ENCODE measurements around the gene USP10. TPM values are rescaled to one million over a fixed set of nuclear protein-coding genes. Genes with fewer than 3 reads are reported as not detected.

USP10 gene
- total and polyA plus RNA-seq, 4 donors: 28.2 to 46.1 (median 42.0) TPM

GRCh38 chr16:84726669-84727467 is 27.1 kb downstream of the USP10 start:
- Histone ChIP-seq H3K4me1 (ENCODE audit: control insufficient read depth in 4 of 4, insufficient read depth in 4 of 4, low read length in 3 of 4) (peaks cover 7 to 28% (median 26%) of the 10 kb centered on the region in 4 donors), H3K9ac (ENCODE audit: low read depth in 1 of 2, low read length in 2 of 2) (no peak overlapping the region), H3K36me3 (ENCODE audit: control insufficient read depth in 4 of 4, insufficient read depth in 3 of 4, low read depth in 1 of 4, low read length in 3 of 4) (no peaks in the 10 kb centered on the region), H3K27ac (ENCODE audit: low read depth in 1 of 2, low read length in 2 of 2) (peak overlapping the region in 1 of 2 donors; percentile 34), H3K27me3 (ENCODE audit: control insufficient read depth in 4 of 4, insufficient read depth in 4 of 4, low read length in 3 of 4) (no peaks in the 10 kb centered on the region), H3K9me3 (ENCODE audit: control insufficient read depth in 4 of 4, low read length in 3 of 4) (no peaks in the 10 kb centered on the region), H3K4me3 (ENCODE audit: low read depth in 1 of 3, low read length in 3 of 3) (no peak overlapping the region)
- DNase-seq (ENCODE audit: low spot score): no peak
- WGBS: 57% methylated on average over 14 of the region's 14 CpGs
- TF ChIP-seq JUND (IDR thresholded peaks at IDR 0.05) (no peak), EGR1 (IDR thresholded peaks at IDR 0.05; ENCODE audit: low read depth in 2 of 2) (no peak), MAX (IDR thresholded peaks at IDR 0.05) (no peak), NR2F2 (IDR thresholded peaks at IDR 0.05) (no peak), YY1 (IDR thresholded peaks at IDR 0.05) (no peak), FOXA2 (IDR thresholded peaks at IDR 0.05) (no peak), RAD21 (IDR thresholded peaks at IDR 0.05) (no peak), ATF3 (IDR thresholded peaks at IDR 0.05) (no peak), GABPA (IDR thresholded peaks at IDR 0.05 in 1 of 2, conservative IDR thresholded peaks at IDR 0.05 in 1 of 2) (no peak), TAF1 (conservative IDR thresholded peaks at IDR 0.05) (no peak), RXRA (IDR thresholded peaks at IDR 0.05) (no peak), SP1 (IDR thresholded peaks at IDR 0.05) (no peak)
- TF ChIP-seq, protein P1, sequence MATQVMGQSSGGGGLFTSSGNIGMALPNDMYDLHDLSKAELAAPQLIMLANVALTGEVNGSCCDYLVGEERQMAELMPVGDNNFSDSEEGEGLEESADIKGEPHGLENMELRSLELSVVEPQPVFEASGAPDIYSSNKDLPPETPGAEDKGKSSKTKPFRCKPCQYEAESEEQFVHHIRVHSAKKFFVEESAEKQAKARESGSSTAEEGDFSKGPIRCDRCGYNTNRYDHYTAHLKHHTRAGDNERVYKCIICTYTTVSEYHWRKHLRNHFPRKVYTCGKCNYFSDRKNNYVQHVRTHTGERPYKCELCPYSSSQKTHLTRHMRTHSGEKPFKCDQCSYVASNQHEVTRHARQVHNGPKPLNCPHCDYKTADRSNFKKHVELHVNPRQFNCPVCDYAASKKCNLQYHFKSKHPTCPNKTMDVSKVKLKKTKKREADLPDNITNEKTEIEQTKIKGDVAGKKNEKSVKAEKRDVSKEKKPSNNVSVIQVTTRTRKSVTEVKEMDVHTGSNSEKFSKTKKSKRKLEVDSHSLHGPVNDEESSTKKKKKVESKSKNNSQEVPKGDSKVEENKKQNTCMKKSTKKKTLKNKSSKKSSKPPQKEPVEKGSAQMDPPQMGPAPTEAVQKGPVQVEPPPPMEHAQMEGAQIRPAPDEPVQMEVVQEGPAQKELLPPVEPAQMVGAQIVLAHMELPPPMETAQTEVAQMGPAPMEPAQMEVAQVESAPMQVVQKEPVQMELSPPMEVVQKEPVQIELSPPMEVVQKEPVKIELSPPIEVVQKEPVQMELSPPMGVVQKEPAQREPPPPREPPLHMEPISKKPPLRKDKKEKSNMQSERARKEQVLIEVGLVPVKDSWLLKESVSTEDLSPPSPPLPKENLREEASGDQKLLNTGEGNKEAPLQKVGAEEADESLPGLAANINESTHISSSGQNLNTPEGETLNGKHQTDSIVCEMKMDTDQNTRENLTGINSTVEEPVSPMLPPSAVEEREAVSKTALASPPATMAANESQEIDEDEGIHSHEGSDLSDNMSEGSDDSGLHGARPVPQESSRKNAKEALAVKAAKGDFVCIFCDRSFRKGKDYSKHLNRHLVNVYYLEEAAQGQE (IDR thresholded peaks at IDR 0.05): no peak
- TF ChIP-seq, protein P2, sequence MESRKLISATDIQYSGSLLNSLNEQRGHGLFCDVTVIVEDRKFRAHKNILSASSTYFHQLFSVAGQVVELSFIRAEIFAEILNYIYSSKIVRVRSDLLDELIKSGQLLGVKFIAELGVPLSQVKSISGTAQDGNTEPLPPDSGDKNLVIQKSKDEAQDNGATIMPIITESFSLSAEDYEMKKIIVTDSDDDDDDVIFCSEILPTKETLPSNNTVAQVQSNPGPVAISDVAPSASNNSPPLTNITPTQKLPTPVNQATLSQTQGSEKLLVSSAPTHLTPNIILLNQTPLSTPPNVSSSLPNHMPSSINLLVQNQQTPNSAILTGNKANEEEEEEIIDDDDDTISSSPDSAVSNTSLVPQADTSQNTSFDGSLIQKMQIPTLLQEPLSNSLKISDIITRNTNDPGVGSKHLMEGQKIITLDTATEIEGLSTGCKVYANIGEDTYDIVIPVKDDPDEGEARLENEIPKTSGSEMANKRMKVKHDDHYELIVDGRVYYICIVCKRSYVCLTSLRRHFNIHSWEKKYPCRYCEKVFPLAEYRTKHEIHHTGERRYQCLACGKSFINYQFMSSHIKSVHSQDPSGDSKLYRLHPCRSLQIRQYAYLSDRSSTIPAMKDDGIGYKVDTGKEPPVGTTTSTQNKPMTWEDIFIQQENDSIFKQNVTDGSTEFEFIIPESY (IDR thresholded peaks at IDR 0.05): no peak

- H3K27ac ChIP-seq (ENCODE audit: low read depth in 1 of 2, low read length in 2 of 2): no peak overlapping the region
- H3K9ac ChIP-seq (ENCODE audit: low read depth in 1 of 2, low read length in 2 of 2): no peak overlapping the region
- DNase-seq (ENCODE audit: low spot score): no peak
- WGBS: 95% methylated on average over 10 of the region's 10 CpGs
- no peaks in the 10 kb centered on the region for H3K36me3 ChIP-seq (ENCODE audit: control insufficient read depth in 4 of 4, insufficient read depth in 3 of 4, low read depth in 1 of 4, low read length in 3 of 4)
- no peaks in the 10 kb centered on the region for H3K27me3 ChIP-seq (ENCODE audit: control insufficient read depth in 4 of 4, insufficient read depth in 4 of 4, low read length in 3 of 4)
- H3K4me1 ChIP-seq (ENCODE audit: control insufficient read depth in 4 of 4, insufficient read depth in 4 of 4, low read length in 3 of 4): peaks cover 12 to 33% (median 29%) of the 10 kb centered on the region in 4 donors
- H3K9me3 ChIP-seq (ENCODE audit: control insufficient read depth in 4 of 4, low read length in 3 of 4): no peaks in the 10 kb centered on the region
- H3K4me3 ChIP-seq (ENCODE audit: low read depth in 1 of 3, low read length in 3 of 3): no peak overlapping the region
- TF ChIP-seq, protein P3, sequence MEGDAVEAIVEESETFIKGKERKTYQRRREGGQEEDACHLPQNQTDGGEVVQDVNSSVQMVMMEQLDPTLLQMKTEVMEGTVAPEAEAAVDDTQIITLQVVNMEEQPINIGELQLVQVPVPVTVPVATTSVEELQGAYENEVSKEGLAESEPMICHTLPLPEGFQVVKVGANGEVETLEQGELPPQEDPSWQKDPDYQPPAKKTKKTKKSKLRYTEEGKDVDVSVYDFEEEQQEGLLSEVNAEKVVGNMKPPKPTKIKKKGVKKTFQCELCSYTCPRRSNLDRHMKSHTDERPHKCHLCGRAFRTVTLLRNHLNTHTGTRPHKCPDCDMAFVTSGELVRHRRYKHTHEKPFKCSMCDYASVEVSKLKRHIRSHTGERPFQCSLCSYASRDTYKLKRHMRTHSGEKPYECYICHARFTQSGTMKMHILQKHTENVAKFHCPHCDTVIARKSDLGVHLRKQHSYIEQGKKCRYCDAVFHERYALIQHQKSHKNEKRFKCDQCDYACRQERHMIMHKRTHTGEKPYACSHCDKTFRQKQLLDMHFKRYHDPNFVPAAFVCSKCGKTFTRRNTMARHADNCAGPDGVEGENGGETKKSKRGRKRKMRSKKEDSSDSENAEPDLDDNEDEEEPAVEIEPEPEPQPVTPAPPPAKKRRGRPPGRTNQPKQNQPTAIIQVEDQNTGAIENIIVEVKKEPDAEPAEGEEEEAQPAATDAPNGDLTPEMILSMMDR (IDR thresholded peaks at IDR 0.05; ENCODE audit: low read depth, low read length, missing input control): no peak
- TF ChIP-seq HNF4G (IDR thresholded peaks at IDR 0.05) (no peak), RAD21 (IDR thresholded peaks at IDR 0.05) (no peak), JUND (IDR thresholded peaks at IDR 0.05) (no peak), GABPA (IDR thresholded peaks at IDR 0.05 in 1 of 2, conservative IDR thresholded peaks at IDR 0.05 in 1 of 2) (no peak), FOXA2 (IDR thresholded peaks at IDR 0.05) (no peak), RXRA (IDR thresholded peaks at IDR 0.05) (no peak)
- TF ChIP-seq, protein P1 (IDR thresholded peaks at IDR 0.05): no peak
- TF ChIP-seq, protein P2 (IDR thresholded peaks at IDR 0.05): no peak
These were observed 29.1 kb downstream of the USP10 start for GRCh38 chr16:84728853-84729424.

Data from liver (tissue), 9 donors.